ENCODE measurements around the gene PIAS4.

- no peak for TF ChIP-seq ZNF671 (CRISPR knock-in tag; IDR thresholded peaks at IDR 0.05)
- TF ChIP-seq, protein P1, sequence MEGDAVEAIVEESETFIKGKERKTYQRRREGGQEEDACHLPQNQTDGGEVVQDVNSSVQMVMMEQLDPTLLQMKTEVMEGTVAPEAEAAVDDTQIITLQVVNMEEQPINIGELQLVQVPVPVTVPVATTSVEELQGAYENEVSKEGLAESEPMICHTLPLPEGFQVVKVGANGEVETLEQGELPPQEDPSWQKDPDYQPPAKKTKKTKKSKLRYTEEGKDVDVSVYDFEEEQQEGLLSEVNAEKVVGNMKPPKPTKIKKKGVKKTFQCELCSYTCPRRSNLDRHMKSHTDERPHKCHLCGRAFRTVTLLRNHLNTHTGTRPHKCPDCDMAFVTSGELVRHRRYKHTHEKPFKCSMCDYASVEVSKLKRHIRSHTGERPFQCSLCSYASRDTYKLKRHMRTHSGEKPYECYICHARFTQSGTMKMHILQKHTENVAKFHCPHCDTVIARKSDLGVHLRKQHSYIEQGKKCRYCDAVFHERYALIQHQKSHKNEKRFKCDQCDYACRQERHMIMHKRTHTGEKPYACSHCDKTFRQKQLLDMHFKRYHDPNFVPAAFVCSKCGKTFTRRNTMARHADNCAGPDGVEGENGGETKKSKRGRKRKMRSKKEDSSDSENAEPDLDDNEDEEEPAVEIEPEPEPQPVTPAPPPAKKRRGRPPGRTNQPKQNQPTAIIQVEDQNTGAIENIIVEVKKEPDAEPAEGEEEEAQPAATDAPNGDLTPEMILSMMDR (IDR thresholded peaks at IDR 0.05), result no peak
- no peak for TF ChIP-seq SOX15 (CRISPR knock-in tag; IDR thresholded peaks at IDR 0.05)
These were observed 47.6 kb downstream of the PIAS4 start for GRCh38 chr19:4055209-4055552.

Measured in WTC11 (cell line).